ENCODE results near the gene NMT1.

The NMT1 gene

DNA sequence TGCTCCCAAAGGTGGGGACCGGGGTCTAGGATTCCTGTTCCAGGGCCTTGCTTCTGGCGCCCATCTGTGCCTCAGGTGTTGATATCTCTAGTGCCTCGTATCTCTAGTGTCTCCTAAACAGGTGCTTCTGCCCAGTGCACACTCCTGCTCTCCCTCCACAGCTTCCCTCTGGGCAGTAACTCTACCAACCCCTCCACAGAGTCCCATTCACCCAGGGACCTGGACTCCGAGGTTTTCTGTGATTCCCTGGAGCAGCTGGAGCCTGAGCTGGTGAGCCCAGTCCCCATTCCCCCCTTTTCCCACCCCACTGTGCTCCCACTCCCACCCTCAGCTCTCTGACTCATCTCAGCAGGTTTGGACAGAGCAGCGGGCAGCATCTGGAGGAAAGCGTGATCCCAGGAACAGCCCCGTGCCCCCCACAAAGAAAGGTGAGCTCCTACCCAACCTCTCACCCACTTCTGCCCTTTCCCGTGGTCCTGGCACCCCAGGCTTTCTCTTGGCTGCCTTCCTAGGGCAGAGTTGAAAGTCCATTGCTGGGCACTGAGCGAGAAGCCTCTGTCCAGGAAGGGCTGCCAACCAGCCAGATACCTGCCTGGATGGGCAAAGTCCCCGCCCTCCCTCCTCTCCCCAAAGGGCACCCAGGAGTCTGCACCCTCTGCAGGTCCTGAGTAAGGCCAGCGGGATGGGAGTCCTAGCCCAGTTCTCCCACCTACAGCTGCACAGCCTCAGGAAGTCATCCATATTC lies 76.6 kb downstream of the NMT1 start:
- no peak for FAIRE-seq

DNA sequence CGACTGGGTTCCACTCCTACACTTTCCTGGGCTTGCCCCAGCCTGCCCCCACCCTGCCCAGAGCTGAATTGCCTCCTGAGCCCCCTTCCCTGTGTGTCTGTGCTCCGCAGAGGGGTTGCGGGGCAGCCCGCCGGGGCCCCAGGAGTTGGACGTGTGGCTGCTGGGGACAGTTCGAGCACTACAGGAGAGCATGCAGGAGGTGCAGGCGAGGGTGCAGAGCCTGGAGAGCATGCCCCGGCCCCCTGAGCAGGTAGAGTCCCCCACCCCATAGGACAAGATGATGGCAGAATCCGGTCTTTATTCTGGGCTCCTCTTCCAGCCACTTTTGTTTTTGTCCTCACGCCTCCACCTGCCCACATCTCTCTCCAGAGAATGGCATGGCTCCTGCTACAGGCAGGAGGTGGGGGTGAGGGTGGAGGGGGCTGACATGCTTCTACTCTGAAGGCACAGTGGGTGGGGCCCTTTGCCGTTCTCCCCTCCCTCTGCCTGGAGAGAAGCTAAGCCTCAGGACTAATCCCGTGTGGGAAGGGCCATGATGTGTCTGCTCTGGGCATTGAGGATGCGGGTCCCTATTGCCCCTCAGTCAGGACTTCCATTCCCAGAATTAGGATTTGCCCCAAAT lies 77.9 kb downstream of the NMT1 start:
- no peak for FAIRE-seq

- no peak for FAIRE-seq
Measured at GRCh38 chr17:45139533-45139920, 78.4 kb downstream of the NMT1 start.

DNA sequence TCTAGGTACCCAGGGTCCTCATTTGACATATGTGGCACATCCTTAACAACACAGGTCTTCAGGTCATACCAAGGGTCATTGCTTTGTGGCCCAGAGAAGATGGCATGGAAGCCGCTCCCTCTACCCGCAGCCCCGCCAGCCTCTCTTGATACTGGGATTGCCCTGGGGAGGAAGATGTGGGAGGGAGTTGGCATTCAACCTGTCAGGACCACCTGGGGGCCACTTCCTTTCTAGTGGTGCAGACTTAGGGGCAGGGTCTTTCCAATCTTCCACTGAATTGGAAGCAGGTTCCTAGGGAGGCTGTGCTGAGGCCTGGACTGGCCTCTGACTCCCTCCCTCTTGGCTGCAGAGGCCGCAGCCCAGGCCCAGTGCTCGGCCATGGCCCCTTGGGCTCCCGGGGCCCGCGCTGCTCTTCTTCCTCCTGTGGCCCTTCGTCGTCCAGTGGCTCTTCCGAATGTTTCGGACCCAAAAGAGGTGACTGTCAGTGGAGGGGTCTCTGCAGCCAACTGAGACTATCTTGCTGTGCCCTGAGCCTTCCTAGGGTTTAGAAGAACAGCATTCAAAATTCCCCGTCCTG lies 82.1 kb downstream of the NMT1 start:
- no peak for FAIRE-seq

- no peak for FAIRE-seq
Measured at GRCh38 chr17:45143767-45144198, 82.7 kb downstream of the NMT1 start.

DNA sequence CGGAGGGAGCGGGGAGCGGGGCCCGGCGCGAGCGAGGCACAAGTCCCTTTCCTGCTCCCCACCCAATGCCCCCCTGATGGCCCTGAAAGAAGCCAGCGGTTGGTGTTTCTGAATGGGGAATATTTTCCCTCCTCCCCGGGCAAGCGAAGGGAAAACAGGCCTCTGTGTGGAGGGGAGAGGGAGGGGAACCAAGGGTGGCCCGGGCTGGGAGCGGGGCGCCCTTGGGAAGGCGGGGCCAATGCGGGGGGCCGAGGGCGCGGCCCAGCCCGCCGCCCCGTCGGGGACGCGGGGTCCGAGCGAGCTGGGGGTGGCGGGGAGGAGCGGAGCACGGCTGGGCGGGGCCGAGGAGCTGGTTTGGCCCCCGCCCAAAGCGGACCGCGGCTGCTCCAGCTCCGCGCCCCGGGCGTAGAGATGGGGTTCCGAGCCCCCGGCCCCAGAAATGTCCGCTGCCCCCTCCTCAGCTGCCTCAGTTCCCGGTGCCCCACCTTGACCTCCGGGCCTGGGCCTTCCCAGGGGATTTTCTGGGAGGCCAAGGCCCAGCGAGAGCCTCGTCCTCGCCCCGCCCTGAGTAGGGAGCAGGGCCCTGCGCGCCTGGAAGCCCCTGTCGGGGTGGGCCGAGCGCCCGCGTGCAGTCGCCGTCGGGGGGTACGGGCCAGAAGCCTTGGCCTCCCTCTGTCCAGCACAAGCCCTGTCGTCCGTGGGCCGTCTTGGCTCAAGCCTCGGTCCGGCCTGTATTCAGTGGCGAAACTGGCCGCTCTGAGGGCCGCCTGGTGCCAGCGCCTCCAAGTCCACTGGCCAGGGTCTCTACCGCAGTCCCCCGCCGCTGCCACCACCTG lies 83.3 kb downstream of the NMT1 start:
- no peak for FAIRE-seq

GRCh38 chr17:45145035-45145389 lies 83.9 kb downstream of the NMT1 start:
- no peak for FAIRE-seq

- no peak for FAIRE-seq
Measured at GRCh38 chr17:45146166-45146565, 85.0 kb downstream of the NMT1 start.

DNA sequence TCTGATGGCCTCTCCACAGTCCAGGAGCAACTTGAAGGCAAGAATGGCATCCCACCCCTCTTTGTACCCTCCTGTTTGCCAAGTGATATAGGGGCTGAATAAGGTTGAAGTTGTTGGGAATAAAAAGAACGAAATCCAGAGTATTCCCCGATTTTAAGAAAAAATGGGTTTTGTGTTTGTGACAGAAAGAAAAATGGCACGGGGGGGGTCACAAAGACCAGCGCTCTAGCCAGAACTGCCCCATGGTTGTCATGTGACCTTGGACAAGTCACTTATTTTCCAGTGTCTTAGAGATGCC lies 85.4 kb downstream of the NMT1 start:
- no peak for FAIRE-seq

DNA sequence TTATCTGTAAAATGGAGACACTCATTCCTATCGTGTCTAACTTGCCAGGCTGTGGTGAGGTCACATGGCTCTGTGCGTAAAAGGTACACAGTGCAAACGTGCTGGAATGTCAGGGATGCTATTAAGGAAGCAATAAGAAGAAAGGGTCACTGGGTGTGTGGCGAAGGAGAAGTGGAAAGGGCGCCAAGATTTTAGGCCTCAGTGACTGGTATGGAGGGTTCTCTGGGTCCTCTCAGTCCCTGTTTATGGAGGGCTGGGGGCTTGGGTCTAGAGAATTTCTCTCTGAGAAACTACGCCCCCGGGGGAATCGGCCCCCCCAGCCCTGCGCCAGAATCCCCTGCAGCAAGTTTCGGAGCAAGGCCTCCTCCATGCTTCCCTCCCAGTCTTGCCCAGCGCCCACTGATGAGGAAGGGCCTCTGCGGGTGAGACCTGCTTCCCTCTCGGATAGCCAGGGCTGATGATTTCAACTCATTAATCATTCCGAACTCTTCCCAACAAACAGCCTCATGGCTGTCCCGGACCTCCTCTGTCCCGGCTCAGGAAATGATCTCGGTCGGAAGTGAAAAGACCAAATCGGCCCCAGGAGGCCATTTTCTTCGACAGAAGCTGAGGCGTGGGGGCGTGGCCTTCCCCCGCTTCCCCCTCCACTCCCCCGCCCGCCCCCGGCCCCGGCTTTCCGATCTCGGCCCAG lies 85.9 kb downstream of the NMT1 start:
- no peak for FAIRE-seq

- FAIRE-seq = no peak
Measured at GRCh38 chr17:45147581-45148182, 86.6 kb downstream of the NMT1 start.

GRCh38 chr17:45148183-45149036 lies 87.3 kb downstream of the NMT1 start, which contains the start of gene HEXIM1:
Gene HEXIM1 (plus strand): TSS chr17:45148475. CDS start chr17:45149191, 716 bp downstream.
- peak; percentile 97 for FAIRE-seq

DNA sequence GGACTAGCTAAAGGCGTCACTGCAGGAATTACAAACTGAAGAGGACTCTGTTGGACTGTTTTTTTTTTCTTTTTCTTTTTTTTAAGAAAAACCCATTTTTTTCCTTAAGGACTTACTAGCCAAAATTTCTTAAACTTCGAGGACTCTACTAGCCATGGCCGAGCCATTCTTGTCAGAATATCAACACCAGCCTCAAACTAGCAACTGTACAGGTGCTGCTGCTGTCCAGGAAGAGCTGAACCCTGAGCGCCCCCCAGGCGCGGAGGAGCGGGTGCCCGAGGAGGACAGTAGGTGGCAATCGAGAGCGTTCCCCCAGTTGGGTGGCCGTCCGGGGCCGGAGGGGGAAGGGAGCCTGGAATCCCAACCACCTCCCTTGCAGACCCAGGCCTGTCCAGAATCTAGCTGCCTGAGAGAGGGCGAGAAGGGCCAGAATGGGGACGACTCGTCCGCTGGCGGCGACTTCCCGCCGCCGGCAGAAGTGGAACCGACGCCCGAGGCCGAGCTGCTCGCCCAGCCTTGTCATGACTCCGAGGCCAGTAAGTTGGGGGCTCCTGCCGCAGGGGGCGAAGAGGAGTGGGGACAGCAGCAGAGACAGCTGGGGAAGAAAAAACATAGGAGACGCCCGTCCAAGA lies 88.0 kb downstream of the NMT1 start:
- no peak for FAIRE-seq

DNA sequence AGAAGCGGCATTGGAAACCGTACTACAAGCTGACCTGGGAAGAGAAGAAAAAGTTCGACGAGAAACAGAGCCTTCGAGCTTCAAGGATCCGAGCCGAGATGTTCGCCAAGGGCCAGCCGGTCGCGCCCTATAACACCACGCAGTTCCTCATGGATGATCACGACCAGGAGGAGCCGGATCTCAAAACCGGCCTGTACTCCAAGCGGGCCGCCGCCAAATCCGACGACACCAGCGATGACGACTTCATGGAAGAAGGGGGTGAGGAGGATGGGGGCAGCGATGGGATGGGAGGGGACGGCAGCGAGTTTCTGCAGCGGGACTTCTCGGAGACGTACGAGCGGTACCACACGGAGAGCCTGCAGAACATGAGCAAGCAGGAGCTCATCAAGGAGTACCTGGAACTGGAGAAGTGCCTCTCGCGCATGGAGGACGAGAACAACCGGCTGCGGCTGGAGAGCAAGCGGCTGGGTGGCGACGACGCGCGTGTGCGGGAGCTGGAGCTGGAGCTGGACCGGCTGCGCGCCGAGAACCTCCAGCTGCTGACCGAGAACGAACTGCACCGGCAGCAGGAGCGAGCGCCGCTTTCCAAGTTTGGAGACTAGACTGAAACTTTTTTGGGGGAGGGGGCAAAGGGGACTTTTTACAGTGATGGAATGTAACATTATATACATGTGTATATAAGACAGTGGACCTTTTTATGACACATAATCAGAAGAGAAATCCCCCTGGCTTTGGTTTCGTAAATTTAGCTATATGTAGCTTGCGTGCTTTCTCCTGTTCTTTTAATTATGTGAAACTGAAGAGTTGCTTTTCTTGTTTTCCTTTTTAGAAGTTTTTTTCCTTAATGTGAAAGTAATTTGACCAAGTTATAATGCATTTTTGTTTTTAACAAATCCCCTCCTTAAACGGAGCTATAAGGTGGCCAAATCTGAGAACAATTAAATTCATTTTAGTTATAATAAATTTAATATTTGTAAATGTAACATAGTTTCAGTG lies 88.8 kb downstream of the NMT1 start:
- FAIRE-seq = no peak

DNA sequence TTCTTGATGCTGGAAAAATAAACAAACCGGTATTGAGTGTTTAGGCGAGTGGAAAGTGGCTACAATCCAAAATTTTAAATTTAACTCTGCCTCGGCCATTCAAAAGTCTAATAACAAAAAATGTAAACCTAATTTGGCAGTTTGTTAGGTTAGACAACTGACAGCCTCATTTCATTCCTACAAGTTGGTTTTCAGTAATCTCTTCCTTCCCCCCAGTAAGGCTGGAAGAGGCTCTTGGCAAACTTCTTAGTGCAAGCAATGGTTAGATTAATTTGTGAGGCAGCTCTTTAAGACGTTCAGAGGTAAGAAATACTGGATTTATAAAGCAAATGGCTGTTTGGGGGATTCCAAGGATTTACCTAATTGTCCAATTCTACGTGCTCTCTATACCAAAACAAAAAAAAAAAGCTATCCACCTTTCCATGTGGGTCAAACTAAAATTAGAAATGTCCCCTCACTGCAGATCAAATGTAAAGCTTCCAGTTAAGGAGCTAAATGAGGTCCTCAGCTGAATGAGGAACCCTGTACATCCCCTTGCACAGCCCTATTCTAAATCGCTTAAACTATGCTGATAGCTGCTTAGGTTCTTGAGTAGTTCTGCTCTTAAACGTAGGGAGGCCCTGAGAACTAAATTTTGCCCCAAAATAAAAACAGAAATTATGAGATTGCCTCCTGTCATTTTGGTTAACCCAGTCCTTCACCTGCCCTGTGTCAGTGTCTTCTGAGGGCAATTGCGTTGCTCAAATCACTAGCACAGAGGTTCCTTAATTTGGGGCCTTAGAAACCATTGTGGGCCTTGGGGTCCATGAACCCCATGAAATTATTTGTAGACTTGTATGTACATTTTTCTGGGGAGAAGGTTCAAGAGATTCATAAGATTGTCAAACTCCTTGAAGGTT lies 90.0 kb downstream of the NMT1 start:
- FAIRE-seq = no peak

DNA sequence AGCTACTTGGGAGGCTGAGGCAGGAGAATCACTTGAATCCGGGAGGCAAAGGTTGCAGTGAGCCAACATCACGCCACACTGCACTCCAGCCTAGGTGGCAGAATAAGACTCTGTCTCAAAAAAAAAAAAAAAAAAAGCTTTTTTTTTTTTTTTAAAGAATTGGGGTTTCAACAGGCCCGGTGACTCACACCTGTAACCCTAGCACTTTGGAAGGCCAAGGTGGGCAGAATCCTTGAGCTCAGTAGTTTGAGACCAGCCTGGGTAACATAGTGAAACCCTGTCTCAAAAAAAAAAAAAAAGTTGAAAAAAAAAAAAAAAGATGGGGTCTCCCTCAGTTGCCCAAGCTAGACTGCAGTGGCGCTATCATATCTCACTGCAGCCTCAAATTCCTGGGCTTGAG lies 93.9 kb downstream of the NMT1 start:
- FAIRE-seq = no peak

- no peak for FAIRE-seq
Measured at GRCh38 chr17:45155483-45155882, 94.4 kb downstream of the NMT1 start.

- FAIRE-seq = no peak
Measured at GRCh38 chr17:45156242-45156641, 95.1 kb downstream of the NMT1 start.

Data from G401.6 (cell line).